ENCODE measurements around the gene HFM1.

DNA sequence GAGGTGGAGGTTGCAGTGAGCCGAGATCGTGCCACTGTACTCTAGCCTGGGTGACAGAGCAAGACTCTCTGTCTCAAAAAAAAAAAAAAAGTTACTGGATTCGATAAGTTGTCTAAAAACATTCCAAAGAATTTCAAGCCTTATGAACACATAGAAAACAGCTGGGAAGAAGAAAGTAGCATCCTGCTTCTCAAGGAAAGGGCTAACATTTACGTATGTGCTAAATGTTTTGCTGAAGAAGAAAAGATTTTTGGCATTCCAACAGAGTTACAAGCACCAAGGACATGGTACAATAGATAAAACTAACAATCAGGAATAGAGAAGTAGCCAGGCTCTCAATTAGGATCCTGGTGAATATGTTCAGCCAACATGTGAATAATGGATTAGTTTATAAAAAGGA is 69.8 kb downstream of the HFM1 start:
- TF ChIP-seq, protein P1, sequence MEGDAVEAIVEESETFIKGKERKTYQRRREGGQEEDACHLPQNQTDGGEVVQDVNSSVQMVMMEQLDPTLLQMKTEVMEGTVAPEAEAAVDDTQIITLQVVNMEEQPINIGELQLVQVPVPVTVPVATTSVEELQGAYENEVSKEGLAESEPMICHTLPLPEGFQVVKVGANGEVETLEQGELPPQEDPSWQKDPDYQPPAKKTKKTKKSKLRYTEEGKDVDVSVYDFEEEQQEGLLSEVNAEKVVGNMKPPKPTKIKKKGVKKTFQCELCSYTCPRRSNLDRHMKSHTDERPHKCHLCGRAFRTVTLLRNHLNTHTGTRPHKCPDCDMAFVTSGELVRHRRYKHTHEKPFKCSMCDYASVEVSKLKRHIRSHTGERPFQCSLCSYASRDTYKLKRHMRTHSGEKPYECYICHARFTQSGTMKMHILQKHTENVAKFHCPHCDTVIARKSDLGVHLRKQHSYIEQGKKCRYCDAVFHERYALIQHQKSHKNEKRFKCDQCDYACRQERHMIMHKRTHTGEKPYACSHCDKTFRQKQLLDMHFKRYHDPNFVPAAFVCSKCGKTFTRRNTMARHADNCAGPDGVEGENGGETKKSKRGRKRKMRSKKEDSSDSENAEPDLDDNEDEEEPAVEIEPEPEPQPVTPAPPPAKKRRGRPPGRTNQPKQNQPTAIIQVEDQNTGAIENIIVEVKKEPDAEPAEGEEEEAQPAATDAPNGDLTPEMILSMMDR (conservative IDR thresholded peaks at IDR 0.05) = no peak
- TF ChIP-seq ZFX (IDR thresholded peaks at IDR 0.05) = no peak
